Measurements from ENCODE around the gene SYT1. TPM values are rescaled to one million over a fixed set of nuclear protein-coding genes. Genes with fewer than 3 reads are reported as not detected.

Gene SYT1
- total RNA-seq, 2 donors from 2014 or later: not detected

GRCh38 chr12:78949532-78949931 is 85.0 kb downstream of the SYT1 start:
- no peak for DNase-seq (ENCODE audit: low spot score in 2 of 2)
- ATAC-seq: no peak
- Mint-ChIP-seq H3K9me3 (no peaks in the 10 kb centered on the region), H3K36me3 (no peaks in the 10 kb centered on the region), H3K27ac (no peak overlapping the region)

GRCh38 chr12:78951803-78952551 is 87.4 kb downstream of the SYT1 start:
- Mint-ChIP-seq H3K27ac (no peak overlapping the region), H3K9me3 (no peaks in the 10 kb centered on the region), H3K36me3 (no peaks in the 10 kb centered on the region)
- ATAC-seq: no peak
- no peak for DNase-seq (ENCODE audit: low spot score in 2 of 2)

- H3K9me3 Mint-ChIP-seq: no peaks in the 10 kb centered on the region
- no peaks in the 10 kb centered on the region for H3K36me3 Mint-ChIP-seq
- ATAC-seq: no peak
- DNase-seq (ENCODE audit: low spot score in 2 of 2): no peak
- no peak overlapping the region for H3K27ac Mint-ChIP-seq
Measured at GRCh38 chr12:78952552-78952929, 88.0 kb downstream of the SYT1 start.

GRCh38 chr12:78958941-78959340 is 94.4 kb downstream of the SYT1 start:
- ATAC-seq (no peak), DNase-seq (ENCODE audit: low spot score in 2 of 2) (no peak)
- H3K27ac Mint-ChIP-seq: no peak overlapping the region
- H3K9me3 Mint-ChIP-seq: no peaks in the 10 kb centered on the region
- H3K36me3 Mint-ChIP-seq: no peaks in the 10 kb centered on the region

GRCh38 chr12:78959556-78959955 is 95.0 kb downstream of the SYT1 start:
- ATAC-seq: no peak
- Mint-ChIP-seq H3K27ac (no peak overlapping the region), H3K9me3 (no peaks in the 10 kb centered on the region), H3K36me3 (no peaks in the 10 kb centered on the region)
- DNase-seq (ENCODE audit: low spot score in 2 of 2): no peak

- ATAC-seq (no peak), DNase-seq (ENCODE audit: low spot score in 2 of 2) (no peak)
- Mint-ChIP-seq H3K9me3 (no peaks in the 10 kb centered on the region), H3K27ac (no peak overlapping the region), H3K36me3 (no peaks in the 10 kb centered on the region)
Measured at GRCh38 chr12:78961171-78961570, 96.6 kb downstream of the SYT1 start.

GRCh38 chr12:78963439-78964227 is 99.1 kb downstream of the SYT1 start:
- peaks cover 6 to 7% of the 10 kb centered on the region in 2 donors for H3K9me3 Mint-ChIP-seq
- no peaks in the 10 kb centered on the region for H3K36me3 Mint-ChIP-seq
- no peak for ATAC-seq
- DNase-seq (ENCODE audit: low spot score in 2 of 2): no peak
- no peak overlapping the region for H3K27ac Mint-ChIP-seq

- Mint-ChIP-seq H3K9me3 (peaks cover 12 to 13% of the 10 kb centered on the region in 2 donors), H3K36me3 (no peaks in the 10 kb centered on the region), H3K27ac (no peak overlapping the region)
- ATAC-seq (no peak), DNase-seq (ENCODE audit: low spot score in 2 of 2) (no peak)
Measured at GRCh38 chr12:78964521-78964920, 99.9 kb downstream of the SYT1 start.

- DNase-seq (ENCODE audit: low spot score in 2 of 2): no peak
- H3K27ac Mint-ChIP-seq: no peak overlapping the region
Measured at GRCh38 chr12:78966062-78966461, 101.5 kb downstream of the SYT1 start.

GRCh38 chr12:78966926-78967325 is 102.4 kb downstream of the SYT1 start:
- DNase-seq (ENCODE audit: low spot score in 2 of 2) (no peak), ATAC-seq (no peak)
- peaks cover 14% of the 10 kb centered on the region in 2 donors for H3K9me3 Mint-ChIP-seq
- no peak overlapping the region for H3K27ac Mint-ChIP-seq
- no peaks in the 10 kb centered on the region for H3K36me3 Mint-ChIP-seq

More at GRCh38 chr12:78966062-78966461, 101.5 kb downstream of the SYT1 start:
- no peak for ATAC-seq
- Mint-ChIP-seq H3K36me3 (no peaks in the 10 kb centered on the region), H3K9me3 (peaks cover 12 to 14% of the 10 kb centered on the region in 2 donors)

- ATAC-seq (no peak), DNase-seq (ENCODE audit: low spot score in 2 of 2) (no peak)
- Mint-ChIP-seq H3K9me3 (peaks cover 15 to 17% of the 10 kb centered on the region in 2 donors), H3K36me3 (no peaks in the 10 kb centered on the region), H3K27ac (no peak overlapping the region)
Measured at GRCh38 chr12:78968226-78968625, 103.7 kb downstream of the SYT1 start.

GRCh38 chr12:78970041-78970440 is 105.5 kb downstream of the SYT1 start:
- ATAC-seq (no peak), DNase-seq (ENCODE audit: low spot score in 2 of 2) (no peak)
- peaks cover 17 to 20% of the 10 kb centered on the region in 2 donors for H3K9me3 Mint-ChIP-seq
- no peaks in the 10 kb centered on the region for H3K36me3 Mint-ChIP-seq
- H3K27ac Mint-ChIP-seq: no peak overlapping the region

- H3K36me3 Mint-ChIP-seq: no peaks in the 10 kb centered on the region
- DNase-seq (ENCODE audit: low spot score in 2 of 2) (no peak), ATAC-seq (no peak)
- peaks cover 0 to 5% of the 10 kb centered on the region in 2 donors for H3K9me3 Mint-ChIP-seq
- no peak overlapping the region for H3K27ac Mint-ChIP-seq
Measured at GRCh38 chr12:78977304-78977867, 112.8 kb downstream of the SYT1 start.

- H3K36me3 Mint-ChIP-seq: no peaks in the 10 kb centered on the region
- peaks cover 0 to 7% of the 10 kb centered on the region in 2 donors for H3K9me3 Mint-ChIP-seq
- DNase-seq (ENCODE audit: low spot score in 2 of 2) (no peak), ATAC-seq (no peak)
- H3K27ac Mint-ChIP-seq: no peak overlapping the region
Measured at GRCh38 chr12:78994168-78994791, 129.7 kb downstream of the SYT1 start.

GRCh38 chr12:79000501-79000900 is 135.9 kb downstream of the SYT1 start:
- peaks cover 0 to 4% of the 10 kb centered on the region in 2 donors for H3K9me3 Mint-ChIP-seq
- ATAC-seq (no peak), DNase-seq (ENCODE audit: low spot score in 2 of 2) (no peak)
- H3K36me3 Mint-ChIP-seq: no peaks in the 10 kb centered on the region
- no peak overlapping the region for H3K27ac Mint-ChIP-seq

- H3K9me3 Mint-ChIP-seq: peaks cover 0 to 9% of the 10 kb centered on the region in 2 donors
Measured at GRCh38 chr12:79001404-79001803, 136.8 kb downstream of the SYT1 start.

GRCh38 chr12:79006306-79006705 is 141.7 kb downstream of the SYT1 start:
- no peak overlapping the region for H3K27ac Mint-ChIP-seq
- H3K9me3 Mint-ChIP-seq: peaks cover 5 to 17% of the 10 kb centered on the region in 2 donors
- ATAC-seq (no peak), DNase-seq (ENCODE audit: low spot score in 2 of 2) (no peak)
- no peaks in the 10 kb centered on the region for H3K36me3 Mint-ChIP-seq

More at GRCh38 chr12:79001404-79001803, 136.8 kb downstream of the SYT1 start:
- no peak for DNase-seq (ENCODE audit: low spot score in 2 of 2)
- H3K27ac Mint-ChIP-seq: no peak overlapping the region
- no peaks in the 10 kb centered on the region for H3K36me3 Mint-ChIP-seq
- ATAC-seq: no peak
